ENCODE measurements around the gene ZFAND2A.
A peak's percentile ranks its signal among the peaks of the same experiment; 100 is the strongest.
"Not testable (repeated sequence)": the region's sequence is repeated elsewhere in the genome, so short reads cannot be mapped to it uniquely, and the experiment has no call there.

Gene ZFAND2A

GRCh38 chr7:1159891-1160669, at the start of gene ZFAND2A:
ZFAND2A (minus strand) TSS chr7:1160196; CDS start chr7:1158212, 1,984 bp downstream.
- DNase-seq = peak; percentile 99

- no peak for DNase-seq
Measured at GRCh38 chr7:1209097-1209496, 49.1 kb upstream of the ZFAND2A start.

- not testable (repeated sequence) for DNase-seq
Measured at GRCh38 chr7:1205742-1206141, 45.7 kb upstream of the ZFAND2A start.

GRCh38 chr7:1204460-1205140, 44.6 kb upstream of the ZFAND2A start:
- no peak for DNase-seq

- DNase-seq = not testable (repeated sequence)
Measured at GRCh38 chr7:1202914-1203313, 42.9 kb upstream of the ZFAND2A start.

- DNase-seq = no peak
Measured at GRCh38 chr7:1201916-1202315, 41.9 kb upstream of the ZFAND2A start.

GRCh38 chr7:1200045-1200444, 40.0 kb upstream of the ZFAND2A start:
- DNase-seq = no peak

- no peak for DNase-seq
Measured at GRCh38 chr7:1197997-1198625, 38.1 kb upstream of the ZFAND2A start.

GRCh38 chr7:1196950-1197349, 37.0 kb upstream of the ZFAND2A start:
- DNase-seq = no peak

- not testable (repeated sequence) for DNase-seq
Measured at GRCh38 chr7:1196441-1196840, 36.4 kb upstream of the ZFAND2A start.

- peak; percentile 70 to 82 for DNase-seq
Measured at GRCh38 chr7:1193593-1194424, 33.8 kb upstream of the ZFAND2A start.

- no peak for DNase-seq
Measured at GRCh38 chr7:1192171-1192676, 32.2 kb upstream of the ZFAND2A start.

- no peak for DNase-seq
Measured at GRCh38 chr7:1189986-1190772, 30.2 kb upstream of the ZFAND2A start.

GRCh38 chr7:1188720-1189294, 28.8 kb upstream of the ZFAND2A start:
- DNase-seq = no peak

GRCh38 chr7:1187127-1187526, 27.1 kb upstream of the ZFAND2A start:
- DNase-seq = no peak

- no peak for DNase-seq
Measured at GRCh38 chr7:1181640-1182039, 21.6 kb upstream of the ZFAND2A start.

- DNase-seq = no peak
Measured at GRCh38 chr7:1181031-1181430, 21.0 kb upstream of the ZFAND2A start.

- DNase-seq = peak; percentile 85 to 92
Measured at GRCh38 chr7:1176891-1177373, 16.9 kb upstream of the ZFAND2A start.

- peak; percentile 88 to 94 for DNase-seq
Measured at GRCh38 chr7:1175967-1176851, 16.2 kb upstream of the ZFAND2A start.

GRCh38 chr7:1175597-1175966, 15.6 kb upstream of the ZFAND2A start:
- DNase-seq = no peak

Measured in SHP77 (cell line).